Activated naive CD8-positive, alpha-beta T cell treated with anti-CD3 and anti-CD28 coated beads, Interleukin-2, amount 50 U/mL, for 24 hours (primary cell): Measurements from ENCODE around the gene DDC.
"Not testable (repeated sequence)": the region's sequence is repeated elsewhere in the genome, so short reads cannot be mapped to it uniquely, and the experiment has no call there.

Source experiments
- ATAC-seq: fragments of 150-1000 bp; cut with Tn5 transposase; one replicate; pipeline ENCODE4 v1.10.0; 2021
- DNase-seq: peaks from one replicate; pipeline ENCODE4 v3.0.0; 2021
- H3K27ac Mint-ChIP-seq: one replicate; pipeline ENCODE4 v1.8.0; 2021; ENCODE audit warnings: mild to moderate bottlenecking, mixed read lengths
- H3K27me3 Mint-ChIP-seq: one replicate; pipeline ENCODE4 v1.8.0; 2021; ENCODE audit warnings: mixed read lengths
- H3K36me3 Mint-ChIP-seq: one replicate; pipeline ENCODE4 v1.8.0; 2021; ENCODE audit warnings: low read depth, mixed read lengths
- H3K4me1 Mint-ChIP-seq: one replicate; pipeline ENCODE4 v1.8.0; 2021; ENCODE audit warnings: mixed read lengths
- H3K4me3 Mint-ChIP-seq: one replicate; pipeline ENCODE4 v1.8.0; 2021; ENCODE audit warnings: mild to moderate bottlenecking, moderate library complexity, mixed read lengths
- H3K9me3 Mint-ChIP-seq: one replicate; pipeline ENCODE4 v1.8.0; 2021; ENCODE audit warnings: mixed read lengths

The DDC gene

DNA sequence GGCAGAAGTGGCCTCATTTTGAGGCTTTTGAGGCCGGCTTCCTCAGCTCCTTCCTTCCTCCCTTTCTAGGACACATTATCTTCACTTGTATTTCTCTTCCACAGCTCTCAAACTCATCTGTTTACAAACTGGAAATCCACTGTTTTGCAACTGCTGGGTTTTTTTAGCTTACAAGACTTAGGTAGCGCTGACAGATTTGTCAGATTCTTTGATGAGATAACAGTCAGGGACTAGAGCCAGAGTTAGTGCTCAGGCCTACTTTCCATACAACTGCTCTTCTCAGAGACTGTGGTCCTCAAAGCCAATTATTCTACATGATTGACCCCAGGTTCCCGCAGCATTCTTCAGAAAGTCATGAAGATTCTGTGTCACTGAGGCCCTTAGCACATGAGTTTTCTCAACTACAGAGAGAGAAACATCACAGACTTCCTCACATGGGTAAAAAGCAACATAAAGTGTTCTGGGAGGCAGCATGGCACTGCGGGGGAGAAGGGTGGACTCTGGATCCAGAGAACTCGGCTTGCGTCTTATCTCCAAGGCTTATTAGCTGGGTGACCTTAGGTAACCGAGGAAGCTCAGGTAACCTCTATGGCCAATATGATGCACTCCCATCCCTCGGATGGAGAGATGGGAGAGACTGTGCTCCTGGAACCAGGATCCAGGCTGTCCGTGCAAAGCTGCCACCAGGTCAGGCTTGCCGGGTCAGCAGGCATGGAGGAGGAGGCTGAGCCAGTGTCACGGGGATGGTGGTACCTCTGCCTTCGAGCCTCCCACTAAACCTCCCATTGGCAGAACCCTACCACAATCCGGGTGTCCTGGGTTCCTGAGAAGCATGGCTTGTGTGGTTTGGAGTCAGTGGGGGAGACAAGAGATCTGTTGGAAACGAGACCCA lies 10.5 kb downstream of the DDC start:
- H3K36me3 Mint-ChIP-seq = no peaks in the 10 kb centered on the region
- peaks cover 5% of the 10 kb centered on the region for H3K27me3 Mint-ChIP-seq
- no peak overlapping the region for H3K27ac Mint-ChIP-seq
- DNase-seq (no peak), ATAC-seq (no peak)
- H3K4me1 Mint-ChIP-seq = no peaks in the 10 kb centered on the region
- no peak overlapping the region for H3K4me3 Mint-ChIP-seq
- no peaks in the 10 kb centered on the region for H3K9me3 Mint-ChIP-seq

DNA sequence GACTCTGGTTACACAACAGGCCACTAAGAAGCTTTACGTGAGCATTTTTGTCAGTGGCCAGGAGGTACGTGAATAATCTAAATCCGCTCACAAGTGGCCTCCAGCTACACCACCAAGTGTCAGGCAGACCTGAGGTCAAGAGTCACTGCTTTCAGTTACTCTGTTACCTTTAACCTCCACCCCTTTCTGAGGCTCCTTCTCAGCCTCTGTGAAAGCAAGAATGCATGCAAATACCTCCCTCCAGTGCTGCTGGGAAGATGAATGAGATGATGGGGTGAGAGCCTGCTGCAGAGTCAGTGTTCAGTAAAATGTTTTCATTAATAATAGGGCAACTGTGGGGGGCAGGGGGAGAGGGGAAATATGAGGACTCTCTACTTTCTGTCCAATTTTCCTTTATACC lies 11.2 kb downstream of the DDC start:
- H3K9me3 Mint-ChIP-seq = no peaks in the 10 kb centered on the region
- no peak overlapping the region for H3K27ac Mint-ChIP-seq
- ATAC-seq = no peak

DNA sequence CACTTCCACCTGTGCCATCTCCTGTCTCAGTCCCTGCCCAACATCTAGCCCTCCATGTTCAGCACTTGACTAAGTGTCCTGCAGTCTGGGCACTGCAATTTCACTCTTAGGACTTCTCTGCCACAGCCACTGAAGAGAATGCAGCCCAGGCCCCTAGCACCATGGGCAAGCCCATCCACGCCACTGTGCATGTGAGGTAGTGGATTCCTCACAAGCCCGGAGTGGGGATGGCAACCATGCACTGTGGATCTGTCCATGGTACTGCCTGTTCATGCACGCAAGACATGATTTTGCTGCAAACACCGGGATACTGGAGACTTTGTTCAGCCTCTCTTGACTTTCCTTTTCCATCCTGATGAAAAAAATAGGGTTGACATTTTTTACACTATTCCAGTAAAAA lies 12.3 kb downstream of the DDC start:
- H3K9me3 Mint-ChIP-seq = no peaks in the 10 kb centered on the region
- H3K27ac Mint-ChIP-seq = no peak overlapping the region
- peaks cover under 1% of the 10 kb centered on the region for H3K27me3 Mint-ChIP-seq
- ATAC-seq (peak; percentile 15), DNase-seq (no peak)
- H3K4me3 Mint-ChIP-seq = no peak overlapping the region
- H3K36me3 Mint-ChIP-seq = no peaks in the 10 kb centered on the region
- H3K4me1 Mint-ChIP-seq = no peaks in the 10 kb centered on the region

More for the DNA sequence above, 11.2 kb downstream of the DDC start:
- H3K27me3 Mint-ChIP-seq = peaks cover 5% of the 10 kb centered on the region
- DNase-seq = no peak
- H3K4me1 Mint-ChIP-seq = no peaks in the 10 kb centered on the region
- H3K4me3 Mint-ChIP-seq = no peak overlapping the region
- no peaks in the 10 kb centered on the region for H3K36me3 Mint-ChIP-seq

DNA sequence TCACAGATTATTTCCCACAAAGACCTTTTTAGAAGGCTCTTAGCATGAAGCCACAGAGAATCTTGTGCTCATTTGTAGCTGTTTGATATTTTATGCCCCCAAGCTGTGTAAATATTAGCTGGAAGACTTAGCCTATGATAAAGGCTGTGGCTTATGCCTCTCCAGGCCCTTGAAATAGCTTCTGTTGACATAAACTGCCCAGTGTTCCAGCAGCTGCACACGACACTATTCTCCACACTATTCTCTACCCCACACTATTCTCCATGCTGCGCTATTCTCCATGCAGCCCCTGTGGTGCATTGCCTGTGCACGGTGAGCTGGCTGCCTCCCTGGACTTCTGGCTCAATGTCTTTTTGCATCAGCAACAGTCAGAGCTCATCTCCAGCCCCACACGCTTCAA lies 13.1 kb downstream of the DDC start:
- Mint-ChIP-seq H3K27me3 (no peaks in the 10 kb centered on the region), H3K27ac (no peak overlapping the region), H3K4me1 (no peaks in the 10 kb centered on the region), H3K9me3 (no peaks in the 10 kb centered on the region), H3K4me3 (no peak overlapping the region), H3K36me3 (no peaks in the 10 kb centered on the region)
- ATAC-seq = no peak
- no peak for DNase-seq

DNA sequence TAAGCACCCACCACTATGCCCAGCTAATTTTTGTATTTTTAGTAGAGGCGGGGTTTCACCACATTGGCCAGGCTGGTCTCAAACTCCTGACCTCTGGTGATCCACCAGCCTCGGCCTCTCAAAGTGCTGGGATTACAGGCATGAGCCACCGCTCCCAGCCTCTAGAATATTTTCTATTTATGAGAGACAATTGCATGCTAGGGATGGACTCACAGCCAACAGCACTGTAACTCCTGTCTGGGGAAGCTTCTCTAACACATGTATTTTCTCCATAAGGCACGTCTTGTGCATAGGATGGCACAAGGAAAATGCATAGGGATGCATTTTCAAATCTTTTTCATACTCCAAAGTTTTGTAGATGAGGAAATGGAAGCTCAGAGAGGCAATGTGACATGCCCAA lies 19.6 kb downstream of the DDC start:
- not testable (repeated sequence) for H3K4me1 Mint-ChIP-seq, ATAC-seq, DNase-seq, H3K27ac Mint-ChIP-seq, H3K4me3 Mint-ChIP-seq, H3K36me3 Mint-ChIP-seq, H3K27me3 Mint-ChIP-seq, H3K9me3 Mint-ChIP-seq

DNA sequence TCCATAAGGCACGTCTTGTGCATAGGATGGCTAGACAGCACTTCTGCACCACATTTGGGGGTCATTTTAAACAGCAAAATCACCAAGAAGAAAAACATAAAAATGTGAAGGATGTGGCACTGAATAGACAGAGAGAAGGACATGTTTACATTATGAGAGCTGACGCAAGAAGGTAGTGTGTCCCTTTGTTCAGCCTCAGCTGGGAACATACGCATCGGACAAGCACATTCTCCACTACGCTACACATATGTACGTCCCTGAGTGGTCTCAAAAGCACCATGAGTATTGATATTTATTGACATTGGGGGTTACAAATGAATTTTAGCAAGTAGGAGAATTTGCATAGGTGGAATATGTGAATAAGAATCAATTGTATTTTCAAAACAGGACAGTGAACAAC lies 20.2 kb downstream of the DDC start:
- DNase-seq = no peak
- Mint-ChIP-seq H3K36me3 (no peaks in the 10 kb centered on the region), H3K9me3 (no peaks in the 10 kb centered on the region), H3K4me1 (no peaks in the 10 kb centered on the region), H3K27me3 (peaks cover 1% of the 10 kb centered on the region), H3K27ac (no peak overlapping the region), H3K4me3 (no peak overlapping the region)
- no peak for ATAC-seq

DNA sequence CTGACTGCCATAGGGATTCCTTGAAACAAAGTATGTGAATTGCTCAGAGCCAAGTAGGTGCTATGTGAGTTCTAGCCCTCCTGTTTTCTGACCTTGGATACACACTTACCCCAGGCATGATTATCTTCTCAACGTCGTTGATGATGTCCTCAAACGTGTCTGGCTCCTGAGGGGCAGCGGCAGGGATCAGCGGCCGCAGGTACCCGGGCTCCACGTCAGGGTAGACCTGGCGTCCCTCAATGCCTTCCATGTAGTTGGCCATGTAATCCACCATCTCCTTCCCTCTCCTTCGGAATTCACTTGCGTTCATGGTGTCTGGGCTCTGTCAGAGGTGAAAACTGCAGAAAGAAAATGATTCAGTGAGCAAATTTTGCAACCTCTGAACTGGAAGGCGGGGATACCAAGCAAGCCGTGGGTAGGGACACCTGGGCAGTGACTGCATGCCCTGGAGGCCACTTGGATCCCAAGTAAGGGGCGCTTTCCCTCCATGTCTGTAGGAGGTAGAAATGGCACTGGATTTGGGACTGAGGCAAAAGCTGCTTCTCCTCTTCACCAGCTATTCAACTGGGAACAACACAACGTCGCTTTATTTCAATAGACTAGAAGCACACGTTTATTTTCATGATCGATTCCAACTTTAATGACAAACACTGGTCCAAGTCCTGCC lies 21.3 kb downstream of the DDC start:
- ATAC-seq = no peak
- no peaks in the 10 kb centered on the region for H3K9me3 Mint-ChIP-seq
- peaks cover 1% of the 10 kb centered on the region for H3K27me3 Mint-ChIP-seq
- DNase-seq = no peak
- H3K4me1 Mint-ChIP-seq = no peaks in the 10 kb centered on the region
- no peak overlapping the region for H3K4me3 Mint-ChIP-seq
- no peak overlapping the region for H3K27ac Mint-ChIP-seq
- no peaks in the 10 kb centered on the region for H3K36me3 Mint-ChIP-seq

DNA sequence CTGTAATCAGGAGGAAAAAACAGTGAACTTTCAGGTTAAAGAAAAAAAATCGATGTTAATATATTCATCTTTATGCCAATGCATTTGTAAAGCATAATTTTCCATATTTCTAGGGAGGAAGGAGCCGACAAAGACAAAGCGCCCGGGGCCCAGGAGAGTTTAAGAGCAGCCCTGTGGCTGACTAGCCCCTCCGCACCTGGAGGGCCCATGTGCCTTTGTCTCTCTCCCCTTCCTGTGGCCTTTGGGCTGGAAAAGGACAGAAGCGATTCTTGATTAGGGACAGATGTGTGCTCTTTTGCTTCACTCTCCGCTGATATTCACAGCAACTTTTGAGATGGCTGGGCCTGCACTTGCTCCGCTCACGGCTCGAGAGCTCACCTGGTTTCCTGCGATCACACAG lies 23.1 kb downstream of the DDC start:
- H3K4me3 Mint-ChIP-seq = no peak overlapping the region
- no peaks in the 10 kb centered on the region for H3K4me1 Mint-ChIP-seq
- DNase-seq = no peak
- no peak overlapping the region for H3K27ac Mint-ChIP-seq
- H3K27me3 Mint-ChIP-seq = peaks cover 1% of the 10 kb centered on the region
- H3K9me3 Mint-ChIP-seq = no peaks in the 10 kb centered on the region
- no peak for ATAC-seq
- H3K36me3 Mint-ChIP-seq = no peaks in the 10 kb centered on the region

DNA sequence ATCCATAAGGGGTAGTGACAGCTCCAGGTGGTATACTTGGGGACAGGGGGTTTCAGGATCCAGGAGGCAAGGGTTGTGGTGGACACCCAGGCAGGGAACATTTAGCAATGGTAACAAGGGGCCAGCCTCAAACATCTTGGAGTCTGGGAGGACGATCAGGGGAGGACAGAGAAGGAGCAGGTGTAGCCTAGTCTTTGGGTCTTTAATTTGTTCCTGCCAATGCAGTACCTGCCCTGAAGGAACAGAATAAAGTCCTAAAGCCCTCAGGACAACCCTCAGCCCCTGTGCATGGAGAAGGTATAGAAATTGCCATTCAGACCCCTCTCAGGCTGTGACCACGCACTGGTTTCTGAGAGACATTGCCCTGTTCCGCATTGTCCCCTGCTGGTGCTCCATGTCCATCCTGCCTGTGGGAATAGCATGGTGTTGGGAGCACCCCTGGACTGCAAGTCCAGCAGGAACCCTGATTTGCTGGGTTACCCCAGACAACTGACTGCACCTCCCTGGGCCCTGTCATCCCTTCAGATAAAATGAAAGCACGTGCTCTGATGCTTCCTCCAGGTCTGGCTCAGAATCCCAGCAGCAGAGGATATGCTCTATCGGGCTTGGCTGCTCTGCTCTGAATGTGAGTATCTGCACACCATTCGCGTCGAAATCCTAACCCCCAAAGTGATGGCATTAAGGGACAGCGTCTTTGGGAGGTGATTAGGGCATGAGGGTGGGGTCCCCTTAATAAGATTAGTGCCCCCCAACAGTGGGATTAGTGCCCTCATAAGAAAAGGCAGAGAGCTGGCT lies 24.2 kb downstream of the DDC start:
- ATAC-seq (no peak), DNase-seq (no peak)
- Mint-ChIP-seq H3K9me3 (no peaks in the 10 kb centered on the region), H3K27me3 (peaks cover 1% of the 10 kb centered on the region), H3K27ac (no peak overlapping the region), H3K4me1 (no peaks in the 10 kb centered on the region), H3K4me3 (no peak overlapping the region), H3K36me3 (no peaks in the 10 kb centered on the region)

DNA sequence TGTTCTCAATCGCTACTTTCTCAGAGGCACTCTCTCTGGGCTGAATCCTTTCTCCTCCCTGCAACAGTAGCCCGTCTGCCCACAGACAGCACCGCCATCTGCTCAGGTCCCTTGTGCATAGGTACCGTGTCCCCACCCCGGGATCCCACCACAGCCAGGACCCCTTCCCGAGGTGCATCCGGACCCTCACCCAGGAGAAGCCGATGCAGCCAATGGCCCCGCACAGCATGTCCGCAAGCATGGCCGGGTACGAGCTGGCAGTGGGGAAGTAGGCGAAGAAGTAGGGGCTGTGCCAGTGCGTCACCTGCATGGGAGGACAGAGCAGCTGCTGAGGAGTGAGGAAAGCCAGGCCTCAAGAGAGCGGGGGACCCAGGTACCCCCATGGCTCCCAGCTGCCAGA lies 25.5 kb downstream of the DDC start:
- Mint-ChIP-seq H3K4me3 (no peak overlapping the region), H3K4me1 (peaks cover 5% of the 10 kb centered on the region), H3K27me3 (peaks cover 1% of the 10 kb centered on the region), H3K36me3 (no peaks in the 10 kb centered on the region), H3K9me3 (no peaks in the 10 kb centered on the region), H3K27ac (no peak overlapping the region)
- ATAC-seq (no peak), DNase-seq (no peak)

DNA sequence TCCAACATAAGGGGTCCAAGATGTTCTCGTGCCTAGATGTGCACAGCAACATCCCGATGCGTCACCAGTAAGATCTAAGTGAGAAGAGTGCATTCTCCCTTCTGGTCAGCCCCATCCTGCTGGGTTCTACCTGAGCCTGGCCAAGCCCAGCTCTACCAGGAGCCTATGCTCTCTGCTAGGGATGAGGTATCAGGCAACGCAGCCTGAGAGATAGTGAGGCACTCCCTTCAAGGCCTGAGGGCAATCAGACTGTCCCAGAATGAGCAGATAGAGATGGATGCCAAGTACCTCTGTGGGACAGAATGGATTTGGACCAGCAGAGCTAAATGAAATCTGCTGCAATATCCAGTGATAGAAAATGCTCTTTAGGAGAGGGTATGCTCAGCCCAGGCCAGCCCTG lies 26.7 kb downstream of the DDC start:
- Mint-ChIP-seq H3K27ac (no peak overlapping the region), H3K4me3 (no peak overlapping the region), H3K9me3 (no peaks in the 10 kb centered on the region), H3K4me1 (peaks cover 5% of the 10 kb centered on the region), H3K27me3 (peaks cover 1% of the 10 kb centered on the region), H3K36me3 (no peaks in the 10 kb centered on the region)
- no peak for ATAC-seq
- no peak for DNase-seq

DNA sequence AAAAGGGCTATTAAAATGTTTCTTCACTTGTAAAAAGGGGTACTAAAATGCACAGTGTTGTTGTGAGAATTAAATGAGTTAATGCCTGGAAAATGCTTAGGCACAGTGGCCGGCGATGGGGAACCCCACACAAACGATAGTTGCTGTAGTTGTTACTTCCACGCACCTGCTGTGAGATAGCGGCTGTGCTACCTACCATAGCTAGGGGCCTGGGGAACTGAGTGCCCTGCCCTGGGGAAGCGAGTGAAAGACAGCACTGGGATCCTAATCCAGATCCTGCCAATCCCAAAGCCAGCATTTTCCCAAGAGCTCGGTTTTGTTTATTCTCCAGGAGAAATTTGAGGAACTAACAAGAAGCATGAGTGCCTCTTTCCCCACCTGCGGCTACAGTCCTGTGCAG lies 27.8 kb downstream of the DDC start:
- Mint-ChIP-seq H3K27ac (no peak overlapping the region), H3K27me3 (peaks cover 1% of the 10 kb centered on the region), H3K36me3 (no peaks in the 10 kb centered on the region), H3K9me3 (no peaks in the 10 kb centered on the region), H3K4me1 (peaks cover 5% of the 10 kb centered on the region), H3K4me3 (no peak overlapping the region)
- DNase-seq (no peak), ATAC-seq (no peak)

DNA sequence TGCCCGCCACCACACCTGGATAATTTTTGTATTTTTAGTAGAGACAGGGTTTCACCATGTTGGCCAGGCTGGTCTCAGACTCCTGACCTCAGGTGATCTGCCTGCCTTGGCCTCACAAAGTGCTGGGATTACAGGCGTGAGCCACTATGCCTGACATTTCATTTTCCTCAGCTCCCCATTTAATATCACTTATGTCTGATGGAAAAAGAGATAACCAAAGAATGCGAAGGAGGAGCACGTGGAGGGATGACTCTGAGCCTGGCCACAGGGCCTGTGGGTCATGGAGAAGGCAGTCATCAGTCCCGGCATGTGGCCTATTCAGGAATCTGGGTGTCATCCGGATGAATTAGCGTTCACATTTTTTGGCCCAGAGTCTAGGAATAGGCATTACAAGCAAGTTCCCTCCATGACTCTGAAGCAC lies 29.9 kb downstream of the DDC start:
- H3K4me3 Mint-ChIP-seq, ATAC-seq, H3K27me3 Mint-ChIP-seq, H3K9me3 Mint-ChIP-seq, H3K27ac Mint-ChIP-seq, DNase-seq, H3K36me3 Mint-ChIP-seq: not testable (repeated sequence)
- peaks cover 17% of the 10 kb centered on the region for H3K4me1 Mint-ChIP-seq

DNA sequence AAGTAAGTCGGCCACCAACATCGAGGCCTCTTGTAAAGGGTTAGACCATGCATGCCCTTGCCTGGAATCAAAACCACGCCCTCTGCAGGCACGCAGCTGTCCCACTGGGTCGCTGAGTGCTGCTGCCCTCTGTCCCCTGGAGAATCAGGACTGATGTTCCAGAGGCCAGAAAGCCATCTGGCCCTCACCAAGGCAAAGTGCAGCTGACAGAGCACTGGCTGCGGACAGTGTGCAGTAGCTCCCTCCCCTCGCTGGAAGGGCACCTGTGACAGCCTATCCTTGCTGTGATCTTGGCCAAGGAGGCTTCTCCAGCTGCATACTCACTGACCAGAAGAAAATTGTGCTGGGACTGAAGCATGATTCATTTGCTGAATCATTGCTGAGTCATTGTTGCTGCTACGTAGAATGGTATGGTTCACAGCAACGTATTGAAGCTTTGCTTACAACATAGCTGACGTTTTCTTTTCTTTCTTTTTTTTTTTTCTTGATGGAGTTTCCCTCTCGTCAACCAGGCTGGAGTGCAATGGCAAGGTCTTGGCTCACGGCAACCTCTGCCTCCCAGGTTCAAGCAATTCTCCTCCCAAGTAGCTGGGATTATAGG lies 30.4 kb downstream of the DDC start:
- peaks cover 5% of the 10 kb centered on the region for H3K27me3 Mint-ChIP-seq
- DNase-seq (no peak), ATAC-seq (peak; percentile 31)
- no peaks in the 10 kb centered on the region for H3K9me3 Mint-ChIP-seq
- no peaks in the 10 kb centered on the region for H3K36me3 Mint-ChIP-seq
- H3K4me1 Mint-ChIP-seq = peaks cover 17% of the 10 kb centered on the region
- H3K4me3 Mint-ChIP-seq = no peak overlapping the region
- no peak overlapping the region for H3K27ac Mint-ChIP-seq
